KMS-11 (cell line): Measurements from ENCODE around the gene DET1.

Experiments
- H2AFZ ChIP-seq: fragments of 200-600 bp; sonication (generic); 2 replicates; pipeline ENCODE4 v1.6.1; 2016; ENCODE audit warnings: antibody characterized with exemption, mixed run types, low read depth
- H3K27ac ChIP-seq: fragments of 200-600 bp; sonication (generic); 2 replicates; pipeline ENCODE4 v1.6.1; 2016; ENCODE audit warnings: mild to moderate bottlenecking, mixed run types
- H3K27me3 ChIP-seq: fragments of 200-600 bp; sonication (generic); 2 replicates; pipeline ENCODE4 v1.6.1; 2017; ENCODE audit warnings: mild to moderate bottlenecking, low read depth, mixed run types, moderate library complexity; ENCODE audit not compliant: insufficient read depth
- H3K36me3 ChIP-seq: fragments of 200-600 bp; sonication (generic); 2 replicates; pipeline ENCODE4 v1.6.1; 2017; ENCODE audit warnings: mild to moderate bottlenecking, mixed run types; ENCODE audit not compliant: insufficient read depth
- H3K4me1 ChIP-seq: fragments of 200-600 bp; sonication (generic); 2 replicates; pipeline ENCODE4 v1.6.1; 2016; ENCODE audit warnings: mild to moderate bottlenecking, low read depth, mixed run types; ENCODE audit not compliant: poor library complexity, severe bottlenecking
- H3K4me2 ChIP-seq: fragments of 200-600 bp; sonication (generic); 2 replicates; pipeline ENCODE4 v1.7.0; 2016; ENCODE audit warnings: mild to moderate bottlenecking, mixed run types
- H3K4me3 ChIP-seq: fragments of 200-600 bp; sonication (generic); IDR thresholded peaks from 2 replicates; pipeline ENCODE4 v1.6.1; 2017; ENCODE audit warnings: low read depth, low read length, mixed read lengths; ENCODE audit not compliant: insufficient read depth
- H3K79me2 ChIP-seq: fragments of 200-600 bp; sonication (generic); 2 replicates; pipeline ENCODE4 v1.6.1; 2016; ENCODE audit warnings: low read depth, mixed run types; ENCODE audit not compliant: insufficient read depth
- H3K9ac ChIP-seq: fragments of 200-600 bp; sonication (generic); 2 replicates; pipeline ENCODE4 v1.6.1; 2016; ENCODE audit warnings: mild to moderate bottlenecking, mixed run types
- H4K20me1 ChIP-seq: fragments of 200-600 bp; sonication (generic); 2 replicates; pipeline ENCODE4 v1.6.1; 2016; ENCODE audit warnings: mild to moderate bottlenecking, mixed run types; ENCODE audit not compliant: insufficient read depth
- TF ChIP-seq, protein P1 (sequence below): fragments of 200-600 bp; sonication (generic); conservative IDR thresholded peaks from 2 replicates; pipeline ENCODE4 v1.6.1; 2017; ENCODE audit warnings: low read depth, mild to moderate bottlenecking, antibody characterized with exemption, low read length, moderate library complexity, mixed read lengths

Gene DET1

GRCh38 chr15:88497109-88497765 lies 49.2 kb downstream of the DET1 start:
- H3K36me3 ChIP-seq, result no peaks in the 10 kb centered on the region
- TF ChIP-seq, protein P1, sequence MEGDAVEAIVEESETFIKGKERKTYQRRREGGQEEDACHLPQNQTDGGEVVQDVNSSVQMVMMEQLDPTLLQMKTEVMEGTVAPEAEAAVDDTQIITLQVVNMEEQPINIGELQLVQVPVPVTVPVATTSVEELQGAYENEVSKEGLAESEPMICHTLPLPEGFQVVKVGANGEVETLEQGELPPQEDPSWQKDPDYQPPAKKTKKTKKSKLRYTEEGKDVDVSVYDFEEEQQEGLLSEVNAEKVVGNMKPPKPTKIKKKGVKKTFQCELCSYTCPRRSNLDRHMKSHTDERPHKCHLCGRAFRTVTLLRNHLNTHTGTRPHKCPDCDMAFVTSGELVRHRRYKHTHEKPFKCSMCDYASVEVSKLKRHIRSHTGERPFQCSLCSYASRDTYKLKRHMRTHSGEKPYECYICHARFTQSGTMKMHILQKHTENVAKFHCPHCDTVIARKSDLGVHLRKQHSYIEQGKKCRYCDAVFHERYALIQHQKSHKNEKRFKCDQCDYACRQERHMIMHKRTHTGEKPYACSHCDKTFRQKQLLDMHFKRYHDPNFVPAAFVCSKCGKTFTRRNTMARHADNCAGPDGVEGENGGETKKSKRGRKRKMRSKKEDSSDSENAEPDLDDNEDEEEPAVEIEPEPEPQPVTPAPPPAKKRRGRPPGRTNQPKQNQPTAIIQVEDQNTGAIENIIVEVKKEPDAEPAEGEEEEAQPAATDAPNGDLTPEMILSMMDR, result no peak
- H3K27ac ChIP-seq, result no peak overlapping the region
- H2AFZ ChIP-seq, result no peak overlapping the region
- no peaks in the 10 kb centered on the region for H3K79me2 ChIP-seq
- no peaks in the 10 kb centered on the region for H3K4me1 ChIP-seq
- H3K4me2 ChIP-seq, result no peak overlapping the region
- no peak overlapping the region for H3K4me3 ChIP-seq
- H3K9ac ChIP-seq, result no peak overlapping the region
- H4K20me1 ChIP-seq, result no peaks in the 10 kb centered on the region
- H3K27me3 ChIP-seq, result no peaks in the 10 kb centered on the region

DNA sequence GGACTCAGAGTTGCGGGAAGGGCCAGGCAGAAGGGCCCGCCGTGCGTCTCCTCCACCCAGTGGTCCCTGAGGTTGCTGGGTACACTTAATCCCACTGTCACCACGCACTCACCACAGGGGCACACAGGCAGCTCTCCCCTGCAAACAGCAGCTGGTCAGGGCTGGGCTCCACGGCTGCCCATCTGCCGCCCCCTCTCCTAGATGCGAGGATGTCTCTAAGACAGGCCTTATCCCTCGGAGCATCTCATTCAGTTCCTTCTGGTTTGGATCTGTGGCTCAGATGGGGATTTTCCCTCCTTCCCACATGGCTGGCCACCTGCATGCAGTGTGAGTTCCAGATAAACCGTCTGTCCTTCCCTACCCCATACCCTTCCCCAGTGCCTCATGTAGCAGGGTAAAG lies 52.6 kb downstream of the DET1 start:
- H3K4me2 ChIP-seq, result no peak overlapping the region
- TF ChIP-seq, protein P1, result no peak

DNA sequence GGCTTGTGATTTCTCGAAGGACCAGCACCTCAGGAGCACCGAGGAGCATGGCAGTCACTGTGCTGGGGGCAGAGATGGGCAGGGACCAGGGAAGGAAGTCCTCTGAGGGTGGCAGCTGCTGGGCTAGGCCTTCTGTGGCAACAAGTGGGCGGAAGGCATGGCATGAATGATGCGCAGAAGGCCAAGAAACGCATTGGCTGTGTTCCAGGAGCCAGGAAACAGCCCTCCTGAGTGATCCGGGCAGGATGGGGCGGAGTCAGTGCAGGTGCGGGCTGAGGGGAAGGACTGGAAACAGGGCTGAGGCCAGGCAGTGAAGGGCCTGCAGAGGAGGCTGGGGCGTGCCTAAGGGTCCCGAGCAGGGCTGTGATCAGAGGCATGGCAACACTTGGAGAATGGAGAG lies 55.3 kb downstream of the DET1 start:
- no peak overlapping the region for H2AFZ ChIP-seq
- no peaks in the 10 kb centered on the region for H3K4me1 ChIP-seq
- H3K4me2 ChIP-seq, result no peak overlapping the region
- no peak overlapping the region for H3K4me3 ChIP-seq
- TF ChIP-seq, protein P1, result no peak
- no peaks in the 10 kb centered on the region for H4K20me1 ChIP-seq
- no peaks in the 10 kb centered on the region for H3K36me3 ChIP-seq
- no peaks in the 10 kb centered on the region for H3K27me3 ChIP-seq
- H3K27ac ChIP-seq, result no peak overlapping the region
- H3K9ac ChIP-seq, result no peak overlapping the region
- H3K79me2 ChIP-seq, result no peaks in the 10 kb centered on the region

More for the DNA sequence above, 52.6 kb downstream of the DET1 start:
- H2AFZ ChIP-seq, result no peak overlapping the region
- no peaks in the 10 kb centered on the region for H3K36me3 ChIP-seq
- no peak overlapping the region for H3K27ac ChIP-seq
- no peaks in the 10 kb centered on the region for H4K20me1 ChIP-seq
- no peak overlapping the region for H3K9ac ChIP-seq
- H3K4me3 ChIP-seq, result no peak overlapping the region
- no peaks in the 10 kb centered on the region for H3K4me1 ChIP-seq
- H3K79me2 ChIP-seq, result no peaks in the 10 kb centered on the region
- no peaks in the 10 kb centered on the region for H3K27me3 ChIP-seq

- Histone ChIP-seq H3K9ac (no peak overlapping the region), H3K4me3 (no peak overlapping the region), H3K27me3 (no peaks in the 10 kb centered on the region), H3K27ac (no peak overlapping the region), H3K79me2 (no peaks in the 10 kb centered on the region), H3K36me3 (no peaks in the 10 kb centered on the region), H2AFZ (no peak overlapping the region), H4K20me1 (no peaks in the 10 kb centered on the region), H3K4me1 (no peaks in the 10 kb centered on the region), H3K4me2 (no peak overlapping the region)
- TF ChIP-seq, protein P1, result no peak
Observed at GRCh38 chr15:88490036-88490435, 56.4 kb downstream of the DET1 start.
